Activated CD4-positive, alpha-beta T cell treated with anti-CD3 and anti-CD28 coated beads, Interleukin-2, amount 50 U/mL, for 24 hours (primary cell): ENCODE results near the gene MON2.
"Not testable (repeated sequence)": the region's sequence is repeated elsewhere in the genome, so short reads cannot be mapped to it uniquely, and the experiment has no call there.

Experiments used
- DNase-seq, 2 donors: peaks; one replicate each; pipeline ENCODE4 v3.0.0-alpha.2; 2020; ENCODE audit warnings: low read depth in 1 of 2, low spot score in 1 of 2

Gene MON2

DNA sequence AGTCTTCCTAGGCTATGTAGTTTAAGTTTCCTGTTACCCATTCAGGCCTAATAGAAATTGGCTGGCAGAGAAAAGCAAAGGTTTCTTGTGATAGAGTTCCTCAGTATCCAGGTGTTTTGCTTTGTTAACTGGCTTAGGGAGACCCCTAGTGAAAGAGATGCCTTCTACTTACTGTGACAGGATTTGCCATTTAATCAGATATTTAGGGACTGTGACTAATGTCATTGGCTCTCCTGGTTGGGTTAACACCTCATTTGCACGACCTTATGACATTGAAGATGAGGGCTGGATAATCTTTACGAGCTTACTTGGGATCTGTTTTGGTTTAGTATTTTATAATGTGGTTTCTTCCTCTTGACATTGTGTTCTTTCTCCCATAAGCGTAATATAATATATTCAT lies 5.8 kb downstream of the MON2 start:
- DNase-seq: no peak

DNA sequence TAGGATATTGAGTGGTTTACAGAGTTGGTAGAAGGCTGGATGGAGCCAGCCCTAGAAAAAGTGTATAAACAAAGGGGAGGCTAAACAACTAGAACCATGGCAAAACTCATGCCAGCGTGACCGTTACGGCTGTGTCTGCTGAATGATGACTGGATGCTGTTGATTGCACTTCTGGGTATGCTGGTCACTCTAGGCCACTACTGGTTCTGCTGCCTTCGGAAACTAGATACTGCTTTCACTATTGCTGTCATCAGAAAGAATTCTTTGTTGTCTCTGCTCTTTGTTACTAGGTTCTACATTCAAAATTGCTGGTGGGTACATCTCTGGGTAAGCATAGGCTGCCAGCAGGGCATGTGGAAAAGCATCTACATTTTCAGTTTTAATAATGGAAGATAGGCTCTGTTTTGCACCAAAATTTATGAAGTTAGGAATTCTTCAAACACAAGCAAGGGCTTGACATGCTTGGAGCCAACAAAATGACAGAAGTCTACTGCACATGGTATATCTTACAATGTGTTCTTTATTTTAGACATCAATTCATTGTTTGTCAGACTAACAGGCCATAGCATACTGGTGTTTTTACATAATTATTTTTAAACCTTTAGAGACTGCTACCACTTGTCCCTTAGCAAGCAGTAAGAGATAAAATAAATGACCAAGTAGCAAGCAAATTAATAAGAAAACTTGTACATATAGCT lies 15.4 kb downstream of the MON2 start:
- DNase-seq: no peak

DNA sequence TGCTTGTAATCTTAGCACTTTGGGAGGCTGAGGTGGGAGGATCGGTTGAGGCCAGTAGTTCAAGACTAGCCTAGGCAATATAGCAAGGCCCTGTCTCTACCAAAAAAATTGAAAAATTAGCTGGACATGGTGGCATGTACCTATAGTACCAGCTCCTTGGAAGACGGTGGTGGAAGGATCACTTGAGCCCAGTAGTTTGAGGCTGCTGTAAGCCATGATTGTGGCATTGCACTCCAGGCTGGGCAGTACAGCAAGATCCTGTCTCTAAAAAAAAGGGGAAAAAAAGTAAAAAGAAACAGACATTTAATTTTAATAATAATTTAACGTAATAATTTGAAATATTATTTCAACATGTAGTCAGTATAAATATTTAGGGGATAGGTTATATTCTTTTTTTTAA lies 16.1 kb downstream of the MON2 start:
- no peak for DNase-seq

DNA sequence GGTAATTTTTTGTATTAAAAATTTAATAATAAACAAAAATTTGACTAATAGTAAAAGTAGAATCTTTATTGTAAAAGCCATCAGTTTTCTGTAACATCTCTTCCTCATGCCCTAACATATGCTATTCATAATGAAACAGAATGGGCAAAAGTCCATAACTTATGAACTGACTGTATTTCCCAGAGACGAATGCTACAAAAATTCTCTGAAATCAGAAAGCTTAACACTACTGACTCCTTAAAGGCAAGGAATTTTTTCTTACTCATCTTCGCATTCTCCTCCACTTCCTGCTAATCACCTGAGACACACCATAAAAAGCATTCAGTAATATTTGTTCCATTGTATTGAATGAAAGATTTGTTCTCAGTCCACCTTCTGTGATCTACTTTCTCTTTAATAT lies 17.6 kb downstream of the MON2 start:
- DNase-seq: no peak

DNA sequence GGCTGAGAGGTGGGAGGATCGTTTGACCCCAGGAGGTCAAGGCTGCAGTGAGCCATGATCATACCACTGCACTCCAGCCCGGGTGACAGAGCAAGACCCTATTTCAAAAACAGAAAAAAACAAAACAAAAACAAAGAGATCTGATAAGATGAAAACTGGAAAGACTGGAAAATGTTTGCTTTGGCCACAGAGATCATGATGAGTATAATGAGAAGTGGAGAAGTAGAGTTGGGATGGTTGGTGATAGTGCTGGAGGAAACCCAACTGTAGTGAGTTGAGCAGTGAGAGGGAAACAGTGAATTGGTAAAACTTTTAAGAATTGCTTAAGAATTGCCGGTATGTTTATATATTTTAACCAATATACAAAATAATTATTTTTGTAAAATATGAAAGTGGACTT lies 39.2 kb downstream of the MON2 start:
- no peak for DNase-seq

DNA sequence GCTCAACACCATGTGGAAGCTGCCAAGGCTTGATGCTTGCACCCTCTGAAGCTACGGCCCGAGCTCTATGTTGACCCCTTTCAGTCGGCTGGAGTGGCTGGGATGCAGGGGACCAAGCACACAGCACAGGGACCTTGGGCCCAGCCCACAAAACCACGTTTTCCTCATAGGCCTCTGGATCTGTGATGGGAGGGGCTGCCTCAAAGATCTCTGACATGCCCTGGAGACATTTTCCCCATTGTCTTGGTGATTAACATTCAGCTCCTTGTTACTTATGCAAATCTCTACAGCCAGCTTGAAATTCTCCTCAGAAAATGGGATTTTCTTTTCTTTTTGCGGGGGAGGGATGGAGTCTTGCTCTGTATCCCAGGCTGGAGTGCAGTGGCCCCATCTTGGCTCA lies 46.3 kb downstream of the MON2 start:
- DNase-seq: no peak

DNA sequence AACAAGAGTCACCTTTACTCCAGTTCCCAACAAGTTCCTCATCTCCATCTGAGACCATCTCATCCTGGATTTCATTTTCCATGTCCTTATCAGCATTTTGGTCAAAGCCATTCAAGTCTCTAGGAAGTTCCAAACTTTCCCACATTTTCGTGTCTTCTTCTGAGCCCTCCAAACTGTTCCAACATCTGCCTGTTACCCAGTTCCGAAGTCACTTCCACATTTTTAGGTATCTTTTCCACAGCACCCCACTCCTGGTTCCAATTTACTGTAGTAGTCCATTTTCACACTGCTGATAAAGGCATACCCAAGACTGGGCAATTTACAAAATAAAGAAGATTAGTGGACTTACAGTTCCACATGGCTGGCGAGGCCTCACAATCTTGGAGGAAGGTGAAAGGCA lies 47.5 kb downstream of the MON2 start:
- DNase-seq: not testable (repeated sequence)

DNA sequence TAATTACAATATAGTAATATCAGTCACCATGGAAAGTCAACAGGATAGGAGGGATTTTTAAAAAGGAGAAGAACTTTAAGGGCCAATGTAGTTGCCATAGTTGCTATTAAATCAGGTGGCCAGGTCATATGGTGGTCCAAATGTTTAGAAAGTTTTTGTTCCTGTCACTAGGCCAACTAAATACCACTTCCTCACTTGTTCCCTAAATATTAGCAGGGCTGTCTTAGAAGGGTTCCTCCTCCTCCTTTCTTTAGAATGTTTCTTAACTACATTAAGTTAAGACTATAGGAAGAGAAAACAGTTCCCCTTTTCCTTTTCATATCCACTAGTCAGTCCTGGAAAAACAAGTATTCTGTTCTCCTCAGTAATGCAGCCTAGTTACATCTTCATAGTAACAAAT lies 50.3 kb downstream of the MON2 start:
- no peak for DNase-seq

DNA sequence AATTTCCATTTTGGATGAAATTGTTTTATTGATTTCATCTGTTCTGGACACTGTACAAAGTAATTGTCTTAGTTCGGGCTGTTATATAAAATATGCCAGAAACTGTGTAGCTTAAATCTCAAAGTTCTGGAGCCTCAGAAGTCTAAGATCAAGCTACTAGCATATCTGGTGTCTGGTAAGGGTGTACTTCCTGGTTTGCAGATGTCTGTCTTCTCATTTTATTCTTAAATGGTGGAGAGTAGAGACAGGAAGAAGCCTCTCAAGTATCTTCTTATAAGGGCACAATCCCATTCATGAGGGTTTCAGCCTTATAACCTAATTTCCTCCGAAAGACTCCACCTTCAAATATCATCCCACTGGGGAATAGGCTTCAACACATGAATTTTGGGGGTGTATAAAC lies 51.3 kb downstream of the MON2 start:
- no peak for DNase-seq

DNA sequence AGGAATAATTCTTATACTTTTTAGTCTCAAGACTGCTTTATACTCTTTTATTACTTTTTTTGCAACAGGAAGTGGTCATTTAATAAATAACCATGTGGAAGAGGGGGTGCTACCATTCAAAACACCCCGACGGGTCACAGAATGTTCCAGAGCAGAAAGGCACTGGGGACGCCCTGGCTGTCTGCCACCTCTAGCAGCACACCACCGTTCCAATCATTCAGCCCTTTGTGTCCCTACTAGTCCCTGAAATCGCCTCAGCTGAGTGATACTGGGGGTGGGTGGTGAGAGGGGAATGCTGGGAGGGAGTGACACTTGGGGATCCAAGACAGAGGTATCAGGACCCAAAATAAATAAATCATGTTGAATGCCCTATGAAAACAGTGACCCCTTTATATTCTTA lies 52.4 kb downstream of the MON2 start:
- DNase-seq: no peak

DNA sequence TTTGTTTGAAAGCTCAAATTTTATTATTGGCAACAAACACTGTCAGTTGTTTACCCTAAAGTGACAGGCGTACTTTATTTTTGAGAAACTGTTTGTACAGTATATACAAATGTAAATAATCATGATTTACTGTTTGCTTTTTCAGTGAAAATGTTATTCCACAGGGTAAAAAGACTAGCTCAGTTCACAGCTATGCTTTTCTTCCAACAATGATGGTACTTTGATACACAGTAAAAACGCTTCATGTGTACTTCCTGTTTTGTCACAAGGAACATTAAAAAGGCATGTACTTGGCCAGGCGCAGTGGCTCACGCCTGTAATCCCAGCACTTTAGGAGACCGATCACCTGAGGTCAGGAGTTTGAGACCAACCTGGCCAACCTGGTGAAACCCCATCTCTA lies 53.7 kb downstream of the MON2 start:
- no peak for DNase-seq

DNA sequence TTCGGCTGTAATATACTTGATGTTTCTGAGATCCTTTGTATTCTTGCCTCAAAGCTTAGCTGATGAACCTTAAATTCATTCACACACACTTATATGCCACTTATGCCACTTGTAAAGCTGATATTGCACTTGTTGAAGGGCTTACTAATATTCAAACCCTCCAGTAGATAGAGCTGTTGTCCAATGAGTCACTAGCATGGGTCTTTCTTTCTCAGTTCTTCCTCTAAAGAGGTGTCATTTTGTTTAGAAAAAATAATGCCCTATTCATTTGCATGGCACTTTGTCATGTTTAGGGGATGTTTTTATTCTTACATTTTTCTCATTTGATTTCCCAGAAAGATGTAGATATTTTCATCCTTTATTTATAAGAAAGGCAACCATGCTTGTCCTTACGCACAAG lies 56.4 kb downstream of the MON2 start:
- no peak for DNase-seq

DNA sequence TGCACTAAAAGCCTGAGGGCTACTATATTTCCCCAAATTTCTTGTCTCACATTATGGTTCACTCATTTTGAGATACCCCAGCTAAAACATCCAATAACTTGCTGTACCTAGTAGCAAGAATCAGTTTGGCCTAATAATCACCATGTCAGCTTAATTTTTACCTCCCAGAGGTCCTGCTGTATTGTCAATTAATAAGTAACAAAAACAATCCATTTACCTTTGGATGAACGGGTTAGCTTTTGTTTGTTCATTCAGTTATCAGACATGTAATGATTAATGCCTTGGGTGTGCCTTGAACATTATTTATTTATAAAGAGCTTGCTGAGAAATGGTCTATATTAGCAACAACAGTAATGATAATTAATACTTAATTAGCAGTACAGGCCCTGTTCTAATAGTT lies 57.0 kb downstream of the MON2 start:
- DNase-seq: no peak

DNA sequence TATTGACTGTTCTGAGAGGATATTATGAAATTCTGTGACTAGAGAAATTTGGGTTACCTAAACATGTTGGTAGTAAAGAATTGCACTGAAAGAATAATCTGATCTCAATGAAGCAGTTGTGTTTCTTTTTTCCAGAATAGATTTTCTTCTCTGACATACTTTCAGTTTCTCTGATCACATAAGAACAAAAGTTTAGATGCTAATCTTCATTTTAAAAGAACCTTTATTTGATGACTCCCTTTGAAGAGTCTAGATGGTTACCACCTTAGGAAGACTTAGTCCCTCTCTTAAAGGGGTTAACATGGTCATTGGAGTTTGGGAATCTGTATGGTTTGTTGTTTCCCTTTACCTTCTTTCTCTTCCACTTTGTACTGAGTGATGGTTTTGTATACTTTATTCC lies 58.6 kb downstream of the MON2 start:
- no peak for DNase-seq

DNA sequence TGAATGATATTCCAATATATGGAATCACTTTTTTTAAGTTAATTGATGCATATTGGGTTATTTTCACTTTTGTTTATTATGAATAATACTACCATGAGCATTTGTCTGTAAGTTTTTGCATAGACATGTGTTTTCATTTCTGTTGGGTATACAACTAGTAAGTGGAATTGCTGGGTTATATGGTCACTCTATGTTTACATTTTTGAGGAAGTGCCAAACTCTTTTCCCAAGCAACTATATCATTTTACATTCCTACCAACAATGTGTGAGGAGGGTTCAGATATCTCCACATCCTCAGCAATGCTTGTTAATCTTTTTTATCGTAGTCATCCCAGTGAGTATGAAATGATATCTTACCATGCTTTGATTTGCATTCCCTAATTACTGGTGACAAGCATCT lies 64.0 kb downstream of the MON2 start:
- DNase-seq: no peak

DNA sequence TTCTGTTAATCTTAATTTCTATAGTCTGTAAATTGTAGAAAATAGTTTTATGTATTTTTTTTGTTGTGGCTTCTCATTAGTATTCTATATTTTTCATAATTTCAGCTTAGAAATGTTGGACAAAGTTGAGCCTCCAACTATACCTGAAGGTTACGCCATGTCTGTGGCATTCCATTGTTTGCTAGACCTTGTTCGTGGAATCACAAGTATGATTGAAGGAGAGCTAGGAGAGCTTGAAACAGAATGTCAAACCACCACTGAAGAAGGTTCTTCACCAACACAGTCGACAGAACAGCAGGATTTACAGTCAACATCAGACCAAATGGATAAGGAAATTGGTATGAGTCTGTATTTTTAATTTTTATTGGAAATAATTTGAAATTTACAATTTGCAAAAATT lies 65.7 kb downstream of the MON2 start:
- no peak for DNase-seq

DNA sequence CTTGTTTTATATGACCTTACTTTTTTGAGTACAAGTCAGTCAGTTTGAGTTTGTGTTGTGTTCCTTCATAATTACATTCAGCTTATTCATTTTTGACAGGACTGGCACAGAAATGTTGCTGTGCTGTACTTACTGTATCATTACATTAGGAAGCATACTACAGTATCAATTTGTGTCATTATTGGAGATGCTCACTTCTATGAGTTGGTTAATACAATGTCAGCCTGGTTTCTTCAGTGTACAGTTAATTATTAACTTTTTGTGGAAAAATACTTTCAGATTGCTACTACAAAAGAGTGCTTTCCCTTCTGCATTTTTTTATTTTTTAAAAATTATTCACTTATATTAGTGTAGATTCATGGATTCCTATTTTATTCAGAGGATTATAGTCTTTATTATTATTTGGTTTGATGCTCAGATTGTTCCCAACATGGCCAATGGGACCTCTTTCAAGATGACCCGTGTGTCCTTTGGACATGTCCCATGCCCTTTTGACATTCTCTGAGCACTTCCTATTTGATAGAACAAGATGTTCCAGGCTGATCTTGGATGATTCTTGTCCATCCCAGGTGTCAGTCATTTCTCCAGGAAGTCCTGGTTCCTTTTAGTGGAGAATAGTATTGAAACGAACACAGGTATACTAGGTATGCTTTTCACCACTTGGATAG lies 66.6 kb downstream of the MON2 start:
- no peak for DNase-seq

DNA sequence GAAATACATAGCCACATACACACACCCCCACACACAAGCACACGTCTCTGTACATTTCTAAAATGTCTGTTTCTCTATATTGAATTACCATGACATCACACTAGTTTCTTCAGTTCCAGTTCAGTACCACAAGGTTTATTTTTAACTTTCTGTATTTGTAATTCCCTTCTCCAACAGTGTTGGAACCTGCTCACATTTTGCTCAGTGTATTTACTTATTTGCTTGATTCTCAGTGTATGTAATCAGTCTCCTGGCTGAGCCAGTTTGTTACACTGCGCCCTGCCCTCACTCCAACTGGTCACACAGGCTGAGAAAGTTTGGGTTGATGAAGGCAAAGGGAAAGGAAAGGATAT lies 67.1 kb downstream of the MON2 start:
- DNase-seq: no peak

DNA sequence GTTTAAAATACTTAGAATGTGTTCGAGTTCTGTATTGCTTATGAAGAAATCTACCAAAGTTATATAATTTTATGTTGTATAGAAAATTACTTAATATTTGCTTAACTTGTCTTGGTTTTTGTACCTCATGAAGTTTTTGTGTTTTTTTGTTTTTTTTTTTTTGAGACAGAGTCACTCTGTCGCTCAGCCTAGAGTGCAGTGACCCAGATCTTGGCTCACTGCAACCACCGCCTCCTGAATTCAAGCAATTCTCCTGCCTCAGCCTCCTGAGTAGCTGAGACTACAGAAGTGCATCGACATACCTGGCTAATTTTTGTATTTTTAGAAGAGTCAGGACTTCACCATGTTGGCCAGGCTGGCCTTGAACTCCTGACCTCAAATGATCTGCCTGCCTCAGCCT lies 69.9 kb downstream of the MON2 start:
- no peak for DNase-seq

DNA sequence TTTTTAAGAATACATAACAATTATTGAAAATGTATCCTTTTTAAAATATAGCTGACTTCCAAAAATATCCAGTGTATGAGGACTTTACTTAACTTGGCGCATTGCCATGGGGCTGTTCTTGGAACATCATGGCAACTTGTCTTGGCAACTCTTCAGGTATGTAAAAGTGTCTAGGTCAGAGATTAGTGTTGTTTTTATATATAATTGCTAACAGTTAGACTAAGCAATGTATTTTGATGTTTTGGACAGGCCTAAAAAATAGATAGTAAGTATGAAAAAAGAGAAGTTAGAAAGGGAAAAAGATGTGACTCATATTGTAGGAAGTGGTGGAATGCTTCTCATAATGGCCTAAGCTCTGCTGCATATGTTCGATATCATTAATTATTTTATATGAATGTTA lies 70.9 kb downstream of the MON2 start:
- DNase-seq: no peak

DNA sequence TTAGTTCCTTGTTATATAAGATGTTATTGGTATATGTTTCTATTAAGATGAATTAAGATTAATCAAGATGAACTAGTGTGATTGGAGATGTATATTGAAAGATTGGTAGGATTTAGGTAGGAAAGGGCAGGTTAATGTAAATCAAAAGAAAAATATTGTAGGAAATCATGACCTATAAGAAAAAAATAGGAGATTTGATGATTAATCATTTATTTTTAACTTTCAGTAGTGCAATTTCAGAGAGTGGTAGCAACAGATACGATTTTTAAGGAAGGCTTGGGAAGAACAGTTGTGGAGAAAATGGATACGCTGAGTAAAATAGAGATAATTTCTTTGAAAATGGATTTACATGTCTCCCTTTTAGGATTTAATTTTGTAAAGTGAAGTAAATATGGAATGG lies 73.7 kb downstream of the MON2 start:
- no peak for DNase-seq

DNA sequence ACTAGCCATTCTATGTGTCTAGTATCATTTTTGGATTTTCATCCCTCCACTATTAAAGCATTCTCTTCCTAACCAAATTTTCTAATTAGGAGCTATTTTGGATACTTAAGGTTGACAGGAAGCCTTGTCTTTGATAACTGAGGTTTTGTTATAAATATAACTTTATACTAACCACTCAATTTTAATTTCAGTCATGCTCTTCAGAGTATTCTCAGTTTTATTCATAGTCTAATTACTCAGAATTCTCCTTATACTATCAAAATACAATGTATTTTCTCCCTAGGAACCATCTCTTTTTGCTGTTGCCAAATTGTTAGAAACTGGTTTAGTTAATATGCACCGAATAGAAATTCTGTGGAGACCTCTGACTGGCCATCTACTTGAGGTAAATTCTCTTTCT lies 76.2 kb downstream of the MON2 start:
- no peak for DNase-seq

DNA sequence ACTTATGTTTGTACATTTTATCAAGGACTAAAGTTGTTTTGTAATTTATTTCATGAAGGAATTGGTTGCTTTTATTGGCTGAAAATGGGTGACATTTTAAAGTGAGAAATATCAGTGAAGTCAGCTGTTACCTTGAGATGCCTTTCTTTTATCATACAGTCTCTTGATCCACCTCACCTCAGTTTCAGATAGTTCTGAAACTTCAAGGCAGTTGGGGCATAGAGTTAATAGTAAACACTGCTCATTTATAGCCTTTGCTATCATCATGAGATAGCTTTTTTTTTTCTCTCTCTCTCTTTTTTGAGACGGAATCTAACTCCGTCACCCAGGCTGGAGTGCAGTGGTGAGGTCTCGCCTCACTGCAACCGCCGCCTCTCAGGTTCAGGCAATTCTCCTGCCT lies 76.7 kb downstream of the MON2 start:
- no peak for DNase-seq
